Femur (tissue), 1 donor: ENCODE results near the gene KCNQ5.

ENCODE experiments used
- DNase-seq: peaks from one replicate; pipeline ENCODE4 v3.0.0-alpha.2; 2017

Gene KCNQ5

GRCh38 chr6:72810571-72811280, 188.9 kb downstream of the KCNQ5 start:
- no peak for DNase-seq

GRCh38 chr6:72811971-72812421, 190.1 kb downstream of the KCNQ5 start:
- no peak for DNase-seq

GRCh38 chr6:72813807-72814596, 192.1 kb downstream of the KCNQ5 start:
- DNase-seq: no peak

- DNase-seq: no peak
Observed at GRCh38 chr6:72816022-72816421, 194.2 kb downstream of the KCNQ5 start.

- no peak for DNase-seq
Observed at GRCh38 chr6:72817208-72817607, 195.3 kb downstream of the KCNQ5 start.

DNA sequence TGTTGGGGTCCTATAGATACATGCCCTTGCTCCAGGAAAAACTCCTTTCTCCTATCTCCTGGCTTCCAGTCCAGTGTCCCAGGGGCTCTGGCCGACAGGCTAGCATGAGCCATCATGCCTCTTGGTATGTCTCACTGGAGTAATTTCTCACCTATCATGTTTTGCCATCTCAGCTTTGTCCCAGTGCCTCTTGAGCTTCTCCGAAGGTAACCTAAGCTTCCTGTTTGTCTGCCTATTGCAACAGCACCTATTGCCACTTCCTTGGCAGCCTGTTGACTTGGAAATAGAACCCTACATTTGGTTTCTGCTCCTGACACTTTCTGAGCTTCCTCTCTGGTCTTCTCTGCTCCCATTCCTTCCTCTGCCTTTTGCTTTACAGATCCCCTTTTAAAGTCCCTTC, 197.7 kb downstream of the KCNQ5 start:
- DNase-seq: no peak

- no peak for DNase-seq
Observed at GRCh38 chr6:72820153-72820552, 198.3 kb downstream of the KCNQ5 start.

DNA sequence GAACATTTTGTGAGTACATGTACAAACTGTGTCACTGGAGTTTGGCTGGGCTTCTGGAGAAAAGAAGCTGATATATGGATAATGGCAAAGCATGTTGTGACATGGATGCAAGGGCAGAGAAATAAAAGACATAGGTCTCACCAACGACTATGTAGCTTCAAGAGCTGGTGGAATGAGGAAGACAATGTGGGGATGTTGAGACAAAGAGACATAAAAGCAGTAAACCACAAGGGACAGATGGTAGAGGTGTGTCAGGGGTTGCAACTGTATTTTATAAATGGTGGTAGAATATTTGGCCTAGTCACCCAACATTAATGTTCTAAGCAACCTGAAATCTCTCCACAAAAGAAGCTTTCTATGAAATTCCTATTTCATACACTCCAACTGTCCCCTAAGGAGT, 199.0 kb downstream of the KCNQ5 start:
- DNase-seq: no peak

DNA sequence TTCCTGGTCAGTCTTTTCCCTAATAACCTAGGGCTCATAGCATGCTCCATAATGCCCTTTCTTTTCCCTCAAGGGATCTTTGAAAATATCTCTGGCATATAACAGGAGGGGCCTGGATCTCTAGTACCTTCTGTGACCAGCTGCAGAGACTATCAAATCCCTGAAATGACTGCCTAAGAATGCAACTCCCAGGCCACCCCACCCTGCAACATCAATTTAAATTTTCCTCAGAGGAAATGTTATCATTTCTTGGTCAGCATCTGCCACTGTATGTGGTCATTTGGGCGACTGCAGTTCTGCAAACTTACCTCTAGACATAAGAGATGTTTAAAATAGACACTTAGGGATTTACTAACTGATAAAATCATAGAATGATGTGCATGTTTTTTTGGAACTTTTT, 200.2 kb downstream of the KCNQ5 start:
- no peak for DNase-seq

- DNase-seq: no peak
Observed at GRCh38 chr6:72822691-72823090, 200.8 kb downstream of the KCNQ5 start.

GRCh38 chr6:72824833-72825232, 203.0 kb downstream of the KCNQ5 start:
- DNase-seq: no peak

DNA sequence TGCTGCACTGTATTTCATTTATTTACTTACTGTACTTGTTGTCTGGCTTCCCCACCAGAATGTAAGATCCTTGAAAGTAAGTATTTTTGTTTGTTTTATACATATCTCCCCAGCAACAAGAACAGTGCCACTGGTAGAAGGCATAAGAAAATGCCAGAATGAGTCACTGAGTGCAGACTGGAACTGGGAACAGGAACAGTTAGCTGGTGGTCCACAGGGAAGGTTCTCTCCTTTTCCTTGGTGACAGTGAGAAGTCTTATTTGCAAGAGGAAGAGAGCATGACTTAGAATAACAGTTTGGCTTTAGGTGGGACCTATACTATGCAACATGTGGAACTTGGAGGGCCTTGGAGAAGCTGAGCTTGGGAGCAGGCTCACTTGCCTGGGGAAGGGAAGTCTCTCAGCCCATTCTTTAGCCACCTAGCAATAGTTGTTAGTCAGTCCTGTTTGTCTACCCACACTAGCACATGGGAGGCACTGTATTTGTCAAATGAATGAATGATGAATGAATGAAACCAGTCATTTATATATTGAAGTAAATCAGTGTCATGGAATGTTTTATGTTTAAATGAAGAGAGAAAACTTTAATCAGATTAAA, 203.5 kb downstream of the KCNQ5 start:
- DNase-seq: no peak

GRCh38 chr6:72826037-72826436, 204.2 kb downstream of the KCNQ5 start:
- DNase-seq: no peak

DNA sequence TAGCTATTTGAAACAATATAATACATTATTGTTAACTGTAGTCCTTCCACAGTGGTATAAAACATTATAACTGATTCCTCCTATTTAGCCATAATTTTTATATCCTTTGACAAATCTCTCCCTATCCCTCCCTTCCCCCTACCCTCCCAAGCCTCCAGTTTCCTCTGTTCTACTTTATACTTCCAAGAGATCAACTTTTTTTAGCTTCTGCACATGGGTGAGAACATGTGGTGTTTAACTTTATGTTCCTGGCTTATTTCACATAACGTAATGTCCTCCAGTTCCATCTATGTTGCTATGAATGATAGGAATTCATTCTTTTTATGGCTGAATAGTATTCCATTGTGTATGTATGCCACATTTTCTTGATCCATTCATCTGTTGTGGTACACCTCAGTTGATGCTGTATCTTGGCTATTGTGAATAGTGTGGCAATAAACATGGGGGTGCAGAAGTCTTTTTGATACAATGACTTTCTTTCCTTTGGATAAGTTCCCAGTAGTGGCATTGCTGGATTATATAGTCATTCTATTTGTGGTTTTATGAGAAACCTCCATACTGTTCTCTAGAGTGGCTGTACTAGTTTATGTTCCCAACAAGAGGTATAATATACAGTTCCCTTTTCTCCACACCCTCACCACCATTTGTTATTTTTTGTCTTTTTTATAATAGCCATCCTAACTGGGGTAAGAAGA, 205.0 kb downstream of the KCNQ5 start:
- no peak for DNase-seq

GRCh38 chr6:72828904-72829303, 207.0 kb downstream of the KCNQ5 start:
- no peak for DNase-seq

- DNase-seq: no peak
Observed at GRCh38 chr6:72832271-72832670, 210.4 kb downstream of the KCNQ5 start.

- no peak for DNase-seq
Observed at GRCh38 chr6:72835749-72836148, 213.9 kb downstream of the KCNQ5 start.

DNA sequence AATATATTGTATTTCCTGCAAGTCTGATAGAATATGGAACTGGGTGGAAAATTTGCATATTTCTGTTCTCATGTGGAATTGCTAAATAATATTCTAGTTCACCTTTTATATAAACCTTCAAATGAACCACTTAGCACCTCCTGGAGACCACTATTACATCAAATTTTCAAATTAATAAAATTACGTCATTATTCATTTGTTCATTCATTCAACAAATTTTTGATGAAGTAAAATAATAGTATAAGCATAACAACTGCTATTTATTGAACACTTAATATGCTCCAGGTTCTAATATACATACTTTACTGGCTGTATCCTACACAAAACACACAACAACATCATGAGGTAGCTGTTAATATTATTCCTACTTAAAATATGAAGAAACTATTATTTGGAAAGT, 215.1 kb downstream of the KCNQ5 start:
- DNase-seq: no peak

DNA sequence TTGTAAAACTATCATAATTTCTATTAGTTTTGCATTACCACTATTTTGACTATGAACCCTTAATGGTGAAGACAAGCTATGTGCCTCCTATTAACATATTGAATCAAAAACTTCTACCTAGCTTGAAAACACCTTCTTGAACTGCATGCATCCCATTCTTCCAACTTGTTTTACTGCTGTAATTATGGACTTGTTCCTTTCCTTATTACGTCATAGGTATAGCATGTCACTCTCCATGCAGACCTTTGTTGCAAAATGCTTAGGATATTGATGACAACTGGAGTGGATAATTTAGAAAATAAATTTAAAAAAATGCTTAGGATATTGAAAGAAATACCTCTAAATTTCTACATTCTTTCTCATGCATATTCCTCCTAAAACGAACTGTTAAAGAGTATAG, 219.3 kb downstream of the KCNQ5 start:
- DNase-seq: no peak

DNA sequence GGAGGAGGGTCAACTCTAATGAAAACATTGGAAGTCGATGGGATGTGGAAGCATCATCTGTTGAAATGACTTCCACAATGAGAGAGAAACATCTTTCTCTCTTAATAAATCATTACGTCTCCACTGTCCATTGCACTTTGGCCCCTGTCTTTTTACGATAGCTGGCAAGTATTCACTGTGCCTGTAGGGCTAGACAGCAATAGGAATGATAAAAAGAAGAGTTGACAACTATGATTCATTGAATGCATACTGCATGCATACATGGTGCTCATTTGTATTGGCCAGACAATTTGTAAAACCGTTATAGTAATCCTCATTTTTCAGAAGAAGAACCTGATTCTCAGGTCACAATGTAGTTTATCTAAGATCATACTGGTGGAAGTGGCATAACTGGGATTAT, 220.3 kb downstream of the KCNQ5 start:
- no peak for DNase-seq

DNA sequence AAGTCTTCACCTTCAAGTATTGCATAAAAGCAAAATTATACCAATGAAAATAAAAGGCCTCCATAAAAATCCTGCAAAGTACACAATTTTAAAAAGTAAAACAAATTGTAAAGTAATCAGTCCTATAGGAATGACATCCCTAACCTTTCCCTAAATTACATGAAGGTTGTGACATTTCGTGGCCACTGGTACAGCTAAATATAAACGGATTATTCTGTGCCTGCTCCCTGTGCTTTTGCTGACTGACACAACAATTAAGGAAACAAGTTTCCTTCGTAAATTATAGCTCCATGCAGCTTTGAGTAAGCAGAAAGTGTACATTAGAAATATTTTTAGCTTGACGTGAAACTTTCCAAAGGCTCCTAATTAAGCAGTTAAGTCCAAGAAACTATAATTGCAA, 222.8 kb downstream of the KCNQ5 start:
- DNase-seq: no peak

DNA sequence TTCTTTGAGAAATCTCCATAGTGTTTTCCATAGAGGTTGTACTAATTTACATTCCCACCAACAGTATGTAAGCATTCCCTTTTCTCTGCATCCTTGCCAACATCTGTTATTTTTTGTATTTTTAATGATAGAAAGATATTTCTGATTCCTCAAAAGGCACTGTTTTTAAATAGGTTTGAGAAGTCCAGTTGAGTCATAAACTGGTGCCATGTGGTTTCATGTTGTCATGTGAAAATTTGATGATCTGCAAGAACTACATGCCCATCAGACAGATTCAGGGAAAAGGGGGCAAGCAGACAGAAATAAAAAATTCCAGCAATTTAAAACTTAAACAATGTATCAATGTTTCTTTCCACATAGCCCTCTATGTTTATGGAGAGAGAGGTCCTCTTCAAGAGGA, 227.5 kb downstream of the KCNQ5 start:
- DNase-seq: no peak

- no peak for DNase-seq
Observed at GRCh38 chr6:72850040-72850439, 228.2 kb downstream of the KCNQ5 start.
